ENCODE data around the gene ADCY5.

GRCh38 chr3:123285931-123286307, 163.0 kb downstream of the ADCY5 start:
- TF ChIP-seq SIN3A (IDR thresholded peaks at IDR 0.05; ENCODE audit: borderline replicate concordance, insufficient read depth, low read length), result no peak
- no peak for TF ChIP-seq FOXP2 (optimal IDR thresholded peaks at IDR 0.05; ENCODE audit: borderline replicate concordance, extremely low read depth, extremely low read length, insufficient read depth)
- no peak for TF ChIP-seq POLR2AphosphoS5 (IDR thresholded peaks at IDR 0.05; ENCODE audit: low read depth, low read length)
- no peak for TF ChIP-seq TAF1 (IDR thresholded peaks at IDR 0.05; ENCODE audit: borderline replicate concordance, insufficient read depth, low read length)

Data from PFSK-1 (cell line).